Right hindlimb (tissue), 1 donor: ENCODE data around the gene TCAP.

Source experiments
- DNase-seq: peaks from one replicate; pipeline ENCODE4 v3.0.0-alpha.2; 2018

Gene TCAP, protein sequence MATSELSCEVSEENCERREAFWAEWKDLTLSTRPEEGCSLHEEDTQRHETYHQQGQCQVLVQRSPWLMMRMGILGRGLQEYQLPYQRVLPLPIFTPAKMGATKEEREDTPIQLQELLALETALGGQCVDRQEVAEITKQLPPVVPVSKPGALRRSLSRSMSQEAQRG

DNA sequence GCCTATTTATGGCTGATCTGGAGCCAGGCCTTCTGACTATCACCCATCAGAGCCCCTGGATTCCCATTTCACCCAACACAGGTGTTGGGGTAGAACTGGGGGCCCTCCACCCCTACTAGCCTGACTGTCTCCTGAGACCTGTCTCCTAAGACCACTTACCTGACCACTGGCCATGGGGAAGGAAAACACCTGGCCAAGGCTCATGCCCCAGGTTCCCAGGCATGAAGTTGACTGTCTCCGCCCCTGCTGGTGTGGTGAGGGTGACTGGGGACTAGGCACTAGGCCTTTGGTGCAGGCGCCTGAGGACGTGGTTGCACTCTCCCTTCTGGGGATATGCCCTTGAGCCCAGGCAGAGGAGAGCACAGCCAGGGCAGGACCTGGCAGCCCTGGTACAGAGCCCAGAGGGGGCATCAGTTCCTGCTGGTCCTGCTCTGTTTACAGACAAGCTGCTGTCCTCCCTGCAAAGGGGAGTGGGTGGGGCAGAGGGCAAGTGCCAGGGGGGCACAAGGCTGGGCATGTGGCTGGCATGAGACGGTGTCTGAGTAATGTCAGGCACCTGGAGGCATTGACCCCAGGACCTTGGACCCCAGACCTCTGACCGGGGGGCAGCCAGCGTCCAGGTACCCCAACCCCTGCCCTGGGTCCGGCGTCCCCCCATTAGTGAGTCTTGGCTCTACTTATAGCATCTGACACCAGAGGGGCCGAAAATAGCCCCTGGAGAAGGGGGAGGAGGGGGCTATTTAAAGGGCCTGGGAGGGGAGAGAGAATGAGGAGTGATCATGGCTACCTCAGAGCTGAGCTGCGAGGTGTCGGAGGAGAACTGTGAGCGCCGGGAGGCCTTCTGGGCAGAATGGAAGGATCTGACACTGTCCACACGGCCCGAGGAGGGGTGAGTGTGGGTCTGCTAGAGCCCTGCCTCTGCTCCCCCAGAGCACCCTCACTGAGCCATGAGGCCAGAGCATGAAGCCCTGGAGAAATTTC lies at the start of gene TCAP:
TSS of gene TCAP (plus strand) at position 769 of the 981 bp plus-strand sequence. CDS start at position 780, 11 bp downstream.
- DNase-seq = no peak

DNA sequence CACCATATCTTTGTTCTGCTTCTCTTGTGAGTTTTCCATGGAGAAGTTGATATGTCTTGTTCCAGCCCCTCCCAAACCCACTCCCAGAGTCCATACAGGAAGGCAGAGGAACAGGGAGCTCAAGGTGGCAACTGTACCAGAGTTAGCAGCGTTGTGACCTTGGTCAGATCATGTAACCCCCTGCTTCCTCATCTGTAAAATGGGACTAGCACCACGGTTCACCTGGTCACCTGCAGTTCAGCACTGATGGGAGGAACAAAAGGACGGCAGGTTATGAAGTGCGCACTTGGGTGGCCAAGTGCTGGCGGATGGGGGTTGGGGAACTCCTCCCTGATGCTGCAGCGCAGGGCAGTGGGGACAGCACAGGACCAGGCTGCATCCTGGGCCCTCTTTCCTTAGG lies 49.7 kb upstream of the TCAP start:
- DNase-seq = no peak

DNA sequence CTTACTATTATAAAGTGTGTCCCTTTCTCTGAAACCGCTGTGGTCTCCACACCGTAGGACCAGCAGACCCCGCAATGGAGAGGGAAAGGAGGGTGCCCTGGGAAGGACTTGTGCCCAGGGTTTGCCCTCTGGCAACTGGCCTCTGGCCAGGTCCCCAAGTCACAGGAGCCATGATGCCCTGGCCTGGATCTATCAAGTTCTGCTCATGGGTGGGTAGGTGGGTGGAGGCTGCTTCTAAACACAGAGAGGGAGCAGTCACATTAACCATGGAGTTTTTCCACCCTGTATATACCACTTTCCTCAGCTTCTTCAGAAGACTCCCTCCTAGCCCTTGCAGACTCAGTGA lies 48.1 kb upstream of the TCAP start:
- DNase-seq = no peak

DNA sequence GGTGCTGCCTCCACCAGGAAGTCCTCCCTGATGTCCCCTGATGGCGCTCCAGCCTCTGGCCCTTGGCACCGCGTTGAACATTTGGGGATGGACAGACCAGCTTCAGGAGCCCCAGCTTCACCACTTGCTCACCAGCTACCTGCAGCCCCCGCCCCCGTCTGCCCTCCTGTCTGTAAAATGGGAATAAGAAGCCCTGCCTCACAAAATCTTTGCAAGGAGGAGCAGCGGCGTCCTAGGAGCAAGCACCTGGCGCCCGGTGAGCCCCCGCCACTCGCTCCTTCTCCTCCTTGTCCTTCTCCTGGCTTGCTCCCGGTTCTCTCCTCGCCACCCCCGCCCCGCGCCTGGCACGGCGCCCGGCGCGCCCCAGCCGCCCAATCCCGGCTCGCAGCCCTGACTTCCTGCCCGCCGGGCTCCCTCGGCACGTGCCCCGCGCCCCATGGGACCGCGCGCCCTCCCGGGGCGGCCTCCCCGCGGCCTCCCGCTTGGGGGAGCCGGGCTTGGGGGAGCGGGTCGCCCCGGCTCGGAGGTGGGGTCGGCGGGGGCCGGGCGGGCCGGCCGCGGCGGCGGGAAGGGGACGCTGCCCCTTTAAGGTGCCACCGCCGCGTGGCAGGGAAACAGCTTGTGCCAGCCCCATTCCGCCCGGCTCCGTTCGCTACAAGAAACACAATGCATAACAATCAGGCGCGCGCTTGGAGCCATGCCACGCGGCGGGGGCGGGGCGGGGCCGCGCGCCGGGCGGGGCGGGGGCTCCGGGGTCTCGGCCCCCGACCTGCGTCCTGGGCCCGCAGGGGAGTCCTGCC lies 47.5 kb upstream of the TCAP start:
- peak; percentile 69 for DNase-seq

DNA sequence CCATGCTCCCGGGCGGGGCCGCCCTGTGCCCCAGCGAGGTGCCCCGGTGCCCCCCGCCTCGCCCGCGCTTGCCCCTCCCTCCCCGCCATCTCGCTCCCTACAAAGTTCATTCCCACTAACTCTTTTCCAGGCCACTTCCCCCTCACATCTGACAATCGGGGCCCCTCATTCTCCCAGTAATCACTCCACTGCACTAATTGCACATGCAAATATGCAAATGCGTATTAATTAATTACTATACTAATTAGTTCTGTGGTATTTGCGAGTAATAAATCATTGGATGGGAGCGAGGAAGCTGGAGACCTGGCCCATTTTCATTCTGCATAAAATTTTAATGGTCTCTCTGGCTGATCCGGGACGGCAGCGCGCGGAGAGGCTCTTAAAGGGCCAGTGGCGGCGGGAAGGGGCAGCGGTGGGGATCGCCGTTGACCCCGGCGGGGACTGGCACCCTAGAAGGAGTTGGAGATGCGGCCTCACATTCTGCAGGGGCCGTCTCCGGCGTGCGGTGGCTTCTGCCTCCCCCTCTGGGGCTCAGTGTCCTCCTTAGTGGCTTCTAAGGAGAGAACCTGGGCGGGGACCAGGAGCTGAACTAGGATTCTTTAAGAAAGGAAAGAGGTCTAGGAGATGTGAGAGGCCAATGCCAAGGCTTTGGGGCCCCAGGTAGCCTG lies 46.8 kb upstream of the TCAP start:
- DNase-seq = peak; percentile 41

DNA sequence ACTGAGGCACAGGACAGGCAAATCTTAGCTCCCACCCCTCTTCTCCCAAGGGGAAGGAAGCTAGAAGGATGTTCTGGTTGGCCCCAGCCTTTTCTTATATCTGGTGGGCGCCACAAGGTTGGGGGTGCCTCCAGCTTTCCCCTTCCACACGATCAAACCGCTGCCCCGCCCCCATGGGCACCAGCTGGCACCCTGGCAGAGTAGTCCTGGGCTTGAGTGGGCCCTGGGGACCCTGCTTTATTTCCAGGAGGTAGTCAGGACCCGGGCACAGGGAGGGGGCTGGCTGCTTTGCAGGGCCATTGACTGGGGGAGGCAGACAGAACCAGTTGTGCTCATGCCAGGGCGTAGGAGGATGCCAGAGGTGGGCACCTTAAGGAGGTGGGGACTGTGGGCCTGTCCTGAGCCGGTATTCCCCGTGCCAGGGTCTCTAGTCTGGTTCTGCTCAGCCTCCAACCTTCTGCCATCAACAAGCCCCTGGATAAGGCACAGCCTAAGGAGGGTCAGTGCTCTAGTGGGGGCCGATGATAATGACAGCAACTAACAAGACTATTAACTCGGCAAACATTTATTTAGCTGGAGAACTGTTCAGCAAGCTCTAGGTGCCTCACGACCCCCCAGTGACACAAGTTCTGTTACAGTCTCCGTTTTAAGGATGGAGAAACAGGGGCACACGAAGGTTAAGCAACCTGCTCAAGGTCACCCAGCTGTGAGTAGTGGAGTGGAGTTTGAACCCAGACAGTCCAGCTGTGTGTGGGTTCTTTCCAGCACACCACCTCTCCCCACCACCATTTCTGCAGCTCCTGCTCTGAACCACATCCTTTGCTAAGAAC lies 46.0 kb upstream of the TCAP start:
- DNase-seq = no peak

DNA sequence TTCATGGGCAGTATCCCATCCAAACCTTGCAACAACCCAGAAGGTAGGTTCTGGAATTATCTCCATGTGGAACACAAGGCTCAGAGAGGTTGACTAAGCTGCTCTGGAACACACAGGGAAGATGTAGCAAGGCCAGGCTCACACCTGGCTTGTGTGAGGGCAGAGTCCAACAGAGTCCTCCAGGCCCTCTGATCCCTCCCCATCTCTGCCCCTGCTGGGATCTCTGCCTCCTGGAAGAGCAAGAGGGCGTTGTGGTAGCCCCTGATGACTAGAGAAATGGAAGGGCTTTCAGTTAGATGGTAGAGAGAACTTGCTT lies 45.4 kb upstream of the TCAP start:
- no peak for DNase-seq

DNA sequence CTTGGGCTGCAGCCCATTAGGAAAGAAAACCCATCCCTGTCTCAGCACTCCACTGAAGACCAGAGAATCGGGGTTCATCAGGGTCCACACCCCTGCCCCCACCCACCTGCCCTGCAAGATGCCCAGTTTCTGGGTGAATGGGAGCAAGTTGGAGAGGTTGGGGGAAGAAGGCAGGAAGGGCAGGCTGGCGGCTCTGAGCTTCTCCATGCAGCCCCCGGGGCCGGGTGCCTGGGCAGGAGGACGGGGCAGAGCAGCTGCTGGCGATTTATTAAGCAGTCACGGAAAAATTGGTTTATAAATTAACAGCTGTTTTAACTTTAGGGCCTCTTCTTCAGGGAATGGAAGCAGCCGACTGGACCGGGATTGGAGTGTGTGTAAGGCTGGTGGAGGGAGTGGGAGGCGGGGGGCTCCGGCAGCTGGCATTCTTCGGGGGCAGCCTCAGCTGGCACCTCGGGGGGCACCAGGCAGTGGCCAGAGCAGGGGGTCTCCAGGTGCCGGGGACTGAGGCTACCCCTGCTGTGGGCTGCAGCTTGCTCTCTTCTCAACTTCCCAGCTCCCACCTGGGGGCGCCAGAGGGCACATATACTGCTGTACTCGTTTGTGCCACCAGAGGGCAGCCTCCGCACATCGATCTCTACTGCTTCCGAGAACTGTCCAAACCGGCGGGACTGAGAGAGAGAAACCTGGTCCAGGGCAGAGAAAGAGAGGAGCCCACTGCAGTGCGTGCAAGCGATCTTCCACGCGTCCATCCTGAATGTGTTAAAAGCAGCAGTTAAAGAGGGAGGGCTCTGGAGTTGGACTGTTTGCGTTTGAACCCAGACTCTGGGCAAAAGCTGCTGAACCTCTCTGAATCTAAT lies 43.4 kb upstream of the TCAP start:
- DNase-seq = peak; percentile 91

DNA sequence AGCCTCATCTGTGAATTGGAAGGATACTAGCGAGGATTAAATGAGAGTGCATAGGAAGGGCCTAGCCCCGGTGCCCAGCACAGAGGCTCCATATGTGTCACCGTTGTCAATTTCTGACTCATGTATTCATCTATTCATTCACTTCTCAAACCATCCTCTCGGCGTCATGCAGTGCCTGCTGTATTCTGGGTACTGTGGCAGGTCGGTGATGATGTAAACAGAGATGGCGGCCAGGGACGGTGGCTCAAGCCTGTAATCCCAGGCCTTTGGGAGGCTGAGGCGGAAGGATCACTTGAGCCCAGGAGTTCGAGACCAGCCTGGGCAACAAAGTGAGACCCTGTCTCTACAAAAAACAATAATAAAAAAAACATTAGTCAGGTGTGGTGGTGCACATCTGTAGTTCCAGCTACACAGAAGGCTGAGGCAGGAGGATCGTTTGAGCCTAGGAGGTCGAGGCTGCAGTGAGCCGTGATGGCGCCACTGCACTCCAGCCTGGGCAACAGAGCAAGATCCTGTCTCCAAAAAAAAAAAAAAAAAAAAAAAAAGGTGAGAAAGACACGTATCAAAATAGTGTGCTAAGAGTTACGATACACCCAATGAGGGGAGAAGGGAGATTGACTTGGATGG lies 42.7 kb upstream of the TCAP start:
- DNase-seq = no peak

DNA sequence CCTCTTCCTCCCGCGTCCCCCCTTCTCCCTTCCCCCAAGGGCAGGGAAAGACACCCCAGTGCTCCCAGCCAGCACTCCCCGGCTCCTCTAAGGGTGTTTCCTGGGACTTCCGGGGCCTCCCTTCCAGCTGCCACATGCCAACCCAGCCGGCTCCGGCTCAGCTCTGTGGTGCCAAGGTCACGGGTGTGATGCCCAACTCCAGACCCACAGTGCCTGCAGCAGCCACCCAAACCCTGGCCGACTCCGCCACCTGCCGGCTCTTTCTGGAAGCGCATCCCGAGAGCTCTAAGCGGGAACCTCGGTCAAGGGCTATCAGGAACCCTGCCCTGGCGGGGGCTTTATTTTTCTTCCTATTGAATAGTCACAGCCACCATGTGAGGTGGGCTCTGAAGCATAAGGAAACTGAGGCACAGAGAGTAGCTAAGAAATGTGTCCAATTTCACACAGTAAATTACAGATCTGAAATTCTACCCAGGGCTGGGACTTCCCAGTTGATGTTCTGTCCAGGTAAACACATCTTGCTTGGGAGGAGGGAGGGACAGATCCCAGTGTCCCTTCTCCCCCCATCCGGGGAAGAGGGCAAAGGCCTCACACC lies 41.7 kb upstream of the TCAP start:
- peak; percentile 83 for DNase-seq

DNA sequence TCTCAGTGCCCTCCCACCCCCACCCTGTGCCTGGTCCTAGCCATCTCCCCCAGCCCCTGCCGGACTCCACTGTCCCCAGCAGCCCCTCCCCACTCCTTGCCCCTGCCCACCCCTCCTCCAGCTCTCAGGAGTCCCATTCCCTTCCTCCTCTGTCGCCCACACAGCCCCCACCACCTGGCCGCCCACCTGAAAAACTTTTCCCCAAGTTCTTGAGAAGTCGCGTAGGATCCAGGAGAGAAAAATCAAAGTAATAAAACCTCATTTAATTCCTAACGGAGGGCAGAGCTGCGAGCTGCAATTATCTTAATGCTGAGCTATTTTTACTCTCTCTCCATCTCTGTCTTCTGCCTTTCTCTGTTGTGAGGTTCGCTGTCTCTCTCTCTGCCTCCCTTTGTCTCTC lies 40.8 kb upstream of the TCAP start:
- DNase-seq = no peak

DNA sequence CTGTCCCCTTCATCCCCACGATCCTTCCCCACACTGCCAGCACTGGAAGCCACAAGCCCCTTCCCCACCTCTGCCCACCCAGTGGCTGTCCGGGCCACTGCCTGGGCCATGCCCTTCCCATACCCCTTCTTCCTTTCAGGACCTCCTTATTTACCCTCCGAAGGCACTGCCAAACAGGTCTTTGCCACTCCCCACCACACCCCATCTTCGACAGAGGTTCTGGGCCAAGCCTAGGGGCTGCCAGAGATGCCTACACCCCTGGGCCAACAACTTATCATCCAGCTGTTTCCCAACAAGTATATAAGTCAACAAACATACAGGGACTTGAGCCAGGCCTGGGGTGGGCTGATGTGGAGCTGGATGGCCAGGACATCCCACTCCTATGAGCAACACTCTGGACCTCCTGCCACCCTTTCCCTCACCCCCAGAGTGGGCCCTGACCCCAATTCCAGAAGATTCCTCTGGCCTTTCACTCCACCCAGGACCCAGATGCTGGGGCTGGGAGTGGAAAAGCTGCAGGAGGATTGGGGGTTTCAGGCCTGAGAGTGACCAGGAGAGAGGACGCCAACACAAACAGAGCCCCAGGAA lies 39.9 kb upstream of the TCAP start:
- no peak for DNase-seq

DNA sequence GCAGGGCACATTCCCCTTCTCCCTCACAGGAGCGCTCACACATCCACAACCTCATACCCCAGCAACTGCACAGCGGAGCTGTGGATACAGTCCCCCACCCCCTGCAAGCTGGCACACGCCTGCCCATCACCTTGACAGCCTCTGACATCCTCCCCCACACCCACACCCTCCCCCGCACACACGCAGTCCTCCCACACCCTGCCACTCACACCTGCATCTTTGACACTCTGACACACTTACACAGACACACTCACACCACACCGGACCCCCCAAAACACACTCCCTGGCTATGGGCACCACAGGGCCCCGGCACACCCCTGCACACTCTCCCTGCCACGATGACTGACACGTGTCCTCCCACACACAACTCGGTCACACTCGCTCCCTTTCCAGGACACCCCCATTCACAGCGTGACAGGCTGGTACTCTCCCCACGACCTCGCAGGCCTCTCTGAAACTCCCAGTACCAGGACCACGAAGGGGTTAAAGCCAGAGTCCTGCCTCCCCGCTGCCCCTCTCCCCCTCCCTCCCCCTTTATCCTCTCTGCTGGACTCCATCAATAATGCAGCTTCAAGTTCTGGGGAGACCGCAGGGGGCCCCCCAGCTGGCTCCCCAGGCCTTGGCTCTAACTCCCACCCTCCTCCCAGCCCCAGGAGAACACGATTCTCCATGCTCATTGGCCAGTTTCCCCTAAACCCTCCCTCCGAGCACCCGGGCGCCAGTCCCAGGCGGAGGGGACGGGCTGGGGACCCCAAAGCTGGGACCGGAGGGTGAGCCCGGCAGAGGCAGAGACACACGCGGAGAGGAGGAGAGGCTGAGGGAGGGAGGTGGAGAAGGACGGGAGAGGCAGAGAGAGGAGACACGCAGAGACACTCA lies 38.7 kb upstream of the TCAP start, which contains the start of gene PPP1R1B:
TSS of gene PPP1R1B (plus strand) at position 782 of the 876 bp plus-strand sequence. CDS start 441 bp downstream, outside the sequence.
- no peak for DNase-seq

DNA sequence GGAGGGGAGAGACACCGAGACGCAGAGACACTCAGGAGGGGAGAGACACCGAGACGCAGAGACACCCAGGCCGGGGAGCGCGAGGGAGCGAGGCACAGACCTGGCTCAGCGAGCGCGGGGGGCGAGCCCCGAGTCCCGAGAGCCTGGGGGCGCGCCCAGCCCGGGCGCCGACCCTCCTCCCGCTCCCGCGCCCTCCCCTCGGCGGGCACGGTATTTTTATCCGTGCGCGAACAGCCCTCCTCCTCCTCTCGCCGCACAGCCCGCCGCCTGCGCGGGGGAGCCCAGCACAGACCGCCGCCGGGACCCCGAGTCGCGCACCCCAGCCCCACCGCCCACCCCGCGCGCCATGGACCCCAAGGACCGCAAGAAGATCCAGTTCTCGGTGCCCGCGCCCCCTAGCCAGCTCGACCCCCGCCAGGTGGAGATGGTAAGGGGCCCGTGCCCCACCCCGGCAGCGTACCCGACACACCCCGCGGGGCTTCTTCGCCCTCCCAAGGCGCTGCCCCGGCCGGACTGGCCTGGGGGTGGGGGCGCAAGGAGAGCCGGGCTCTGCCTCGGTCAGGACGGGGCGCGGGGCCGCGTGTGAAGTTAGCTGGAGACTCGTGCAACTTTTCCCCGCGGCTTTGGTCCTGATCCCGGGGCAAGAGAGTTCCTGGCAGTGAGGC lies 38.0 kb upstream of the TCAP start:
- DNase-seq = no peak

DNA sequence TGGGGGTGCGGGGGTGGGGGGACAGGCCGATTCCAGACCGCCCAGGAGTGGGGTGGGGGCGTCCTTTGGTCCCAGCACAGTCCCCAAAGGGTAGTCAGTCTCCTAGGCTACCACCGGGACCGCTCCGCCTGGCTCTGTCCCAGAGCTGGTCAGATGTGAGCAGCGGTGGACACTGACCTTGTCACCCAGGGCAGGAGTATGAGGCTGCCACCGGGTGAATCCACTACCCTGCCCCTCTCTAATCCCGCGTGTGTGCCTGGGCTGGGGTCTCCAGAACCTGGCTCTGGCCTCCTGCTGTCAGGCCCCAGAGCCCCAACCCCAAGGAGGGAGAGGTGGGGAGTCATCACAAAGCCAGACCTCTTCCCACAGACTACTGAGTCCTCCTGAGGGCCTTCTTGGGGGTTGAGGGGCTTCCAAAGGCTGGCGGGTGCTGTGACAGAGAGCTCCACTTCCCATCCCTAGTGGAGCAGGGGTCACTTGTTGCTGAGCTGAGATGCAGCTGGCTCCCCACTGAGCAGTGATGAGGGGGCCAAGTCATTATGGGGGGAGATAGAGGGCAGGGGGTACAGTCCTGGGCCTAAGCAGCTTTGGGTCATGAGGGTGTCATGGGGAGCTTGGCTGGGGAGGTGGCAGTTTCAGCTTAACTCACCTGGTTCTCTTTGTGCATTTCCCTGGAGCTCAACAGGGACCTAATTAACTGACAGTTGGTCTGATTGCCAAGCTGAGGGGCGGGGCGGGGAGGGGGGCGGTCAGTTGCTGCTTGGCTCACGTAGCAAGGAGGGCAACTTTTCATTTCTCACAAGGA lies 37.2 kb upstream of the TCAP start:
- no peak for DNase-seq

DNA sequence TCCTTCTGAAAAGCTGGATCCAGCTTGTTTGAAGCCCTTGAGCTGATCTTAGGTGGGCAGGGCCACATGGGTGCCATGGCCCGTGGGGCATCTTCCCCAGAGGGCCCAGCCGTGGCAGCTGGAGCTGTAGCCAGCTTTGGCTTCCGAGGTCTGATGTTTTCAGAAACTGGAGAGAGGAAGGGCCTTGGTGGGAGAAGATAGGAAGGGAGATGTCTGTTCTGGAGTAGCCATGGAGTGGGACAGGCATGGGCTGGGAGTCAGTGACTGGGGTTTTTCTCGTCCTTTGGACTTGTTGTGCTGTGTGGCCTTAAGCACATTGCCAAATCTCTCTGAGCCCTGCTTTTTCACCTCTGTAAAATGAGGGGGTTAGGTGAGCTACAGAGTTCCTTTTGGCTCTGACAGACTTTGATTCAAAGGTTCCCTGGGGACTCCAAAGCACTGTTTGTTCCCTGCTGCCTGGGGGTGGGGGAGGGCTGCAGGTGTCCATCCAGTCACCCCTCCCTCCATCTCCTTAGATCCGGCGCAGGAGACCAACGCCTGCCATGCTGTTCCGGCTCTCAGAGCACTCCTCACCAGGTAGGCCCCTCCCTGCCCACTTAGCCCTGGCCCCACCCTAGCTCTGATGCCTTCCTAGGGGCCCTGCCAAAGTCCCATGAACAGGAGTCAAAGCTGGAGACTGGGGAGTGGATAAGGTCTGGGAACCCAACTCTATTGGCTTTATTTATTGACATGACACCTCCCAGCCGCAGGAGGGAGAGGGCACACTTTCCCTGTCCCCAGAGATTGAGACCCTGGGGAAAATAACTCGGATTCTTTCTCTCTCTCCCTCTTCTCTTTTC lies 36.3 kb upstream of the TCAP start:
- no peak for DNase-seq
